GM10248 (cell line): Measurements from ENCODE around the gene RASSF5.

Experiments used
- CTCF ChIA-PET: fragments of 300-600 bp; sonication (Branson Sonifier 250); formaldehyde crosslinking; extraction: SDS; loops from one replicate; lab custom pipeline; 2021; ENCODE audit warnings: antibody characterized with exemption; lab: Yijun Ruan, JAX
- POLR2A ChIA-PET: fragments of 350-650 bp; sonication (Branson Sonifier 250); formaldehyde crosslinking; extraction: SDS; loops from one replicate; lab custom pipeline; 2020; ENCODE audit warnings: antibody characterized with exemption; lab: Yijun Ruan, JAX
- DNase-seq: peaks from one replicate; pipeline ENCODE4 v3.0.0; 2012; ENCODE audit errors: extremely low spot score
- TF ChIP-seq, protein P1 (sequence below): IDR thresholded peaks from 2 replicates; pipeline ENCODE4 v1.5.1; 2012; ENCODE audit warnings: mild to moderate bottlenecking, low read depth; ENCODE audit errors: extremely low read depth, missing control alignments, control extremely low read depth

The RASSF5 gene

DNA sequence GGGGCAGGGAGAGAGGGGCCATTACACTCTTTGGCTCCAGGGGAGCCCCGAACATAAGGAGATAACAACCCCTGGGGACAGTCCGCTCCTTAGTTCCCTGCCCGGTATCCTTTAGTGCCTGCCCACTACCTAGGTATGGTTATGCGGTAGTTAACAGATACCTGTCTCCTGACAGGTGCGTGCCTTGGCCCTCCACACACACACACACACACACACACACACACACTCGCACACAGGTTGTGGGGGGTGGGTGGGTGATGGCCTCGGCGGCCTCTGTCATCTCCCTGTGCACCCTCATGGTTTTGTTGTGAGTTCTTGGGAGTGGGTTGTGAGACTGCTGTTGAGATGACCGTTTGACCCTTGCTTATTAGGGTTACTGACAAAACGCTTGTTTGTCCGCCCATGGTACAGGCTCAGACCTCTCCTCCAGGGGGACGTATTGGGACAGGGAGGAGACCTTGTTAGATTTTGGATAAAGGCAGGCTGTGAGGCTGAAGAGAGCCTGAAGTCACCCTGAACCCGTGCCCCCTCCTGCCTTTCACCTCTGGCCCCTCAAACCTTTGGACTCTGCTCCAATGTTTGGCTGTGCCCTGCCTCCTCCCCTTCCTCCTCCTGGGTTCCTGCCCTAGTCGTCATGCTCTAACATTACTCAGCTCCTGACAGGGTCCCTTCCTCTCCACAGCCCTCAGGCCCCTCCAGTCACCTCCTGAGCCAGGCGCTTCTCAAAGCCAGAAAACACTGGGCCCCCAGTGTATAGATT lies 979 bp downstream of the RASSF5 start:
- TF ChIP-seq, protein P1, sequence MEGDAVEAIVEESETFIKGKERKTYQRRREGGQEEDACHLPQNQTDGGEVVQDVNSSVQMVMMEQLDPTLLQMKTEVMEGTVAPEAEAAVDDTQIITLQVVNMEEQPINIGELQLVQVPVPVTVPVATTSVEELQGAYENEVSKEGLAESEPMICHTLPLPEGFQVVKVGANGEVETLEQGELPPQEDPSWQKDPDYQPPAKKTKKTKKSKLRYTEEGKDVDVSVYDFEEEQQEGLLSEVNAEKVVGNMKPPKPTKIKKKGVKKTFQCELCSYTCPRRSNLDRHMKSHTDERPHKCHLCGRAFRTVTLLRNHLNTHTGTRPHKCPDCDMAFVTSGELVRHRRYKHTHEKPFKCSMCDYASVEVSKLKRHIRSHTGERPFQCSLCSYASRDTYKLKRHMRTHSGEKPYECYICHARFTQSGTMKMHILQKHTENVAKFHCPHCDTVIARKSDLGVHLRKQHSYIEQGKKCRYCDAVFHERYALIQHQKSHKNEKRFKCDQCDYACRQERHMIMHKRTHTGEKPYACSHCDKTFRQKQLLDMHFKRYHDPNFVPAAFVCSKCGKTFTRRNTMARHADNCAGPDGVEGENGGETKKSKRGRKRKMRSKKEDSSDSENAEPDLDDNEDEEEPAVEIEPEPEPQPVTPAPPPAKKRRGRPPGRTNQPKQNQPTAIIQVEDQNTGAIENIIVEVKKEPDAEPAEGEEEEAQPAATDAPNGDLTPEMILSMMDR = no peak
- no peak for DNase-seq
- CTCF ChIA-PET = interaction anchor here (1.7 to 2.8 kb wide), 2 partner anchors 18 to 72 kb away, joined by 10 to 14 read pairs; no protein-coding TSS in a partner anchor
- POLR2A ChIA-PET = no interaction called here

DNA sequence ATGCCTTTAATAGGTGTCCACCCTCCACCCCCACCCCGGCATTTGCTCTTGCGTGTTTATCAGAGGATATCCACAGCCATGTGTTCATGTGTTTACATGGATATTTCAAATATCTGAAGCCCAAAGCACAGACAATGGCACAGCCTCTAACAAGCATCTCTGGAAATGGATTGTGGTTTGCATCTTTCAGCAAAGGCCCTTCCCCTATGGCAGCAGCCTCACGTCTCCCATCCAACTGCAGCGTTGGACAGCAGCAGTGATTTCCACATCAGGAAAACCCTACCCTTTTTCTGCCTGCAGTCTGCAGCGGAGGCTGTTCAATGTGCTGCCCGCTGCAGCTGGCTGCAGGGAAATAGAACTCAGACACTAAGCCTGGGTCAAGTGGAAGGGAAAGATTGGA lies 1.6 kb downstream of the RASSF5 start:
- ChIA-PET CTCF (interaction anchor here (1.4 kb wide), 1 partner anchor 155 kb away, joined by 3 read pairs; no protein-coding TSS in a partner anchor), POLR2A (no interaction called here)
- no peak for DNase-seq
- TF ChIP-seq, protein P1 = no peak

DNA sequence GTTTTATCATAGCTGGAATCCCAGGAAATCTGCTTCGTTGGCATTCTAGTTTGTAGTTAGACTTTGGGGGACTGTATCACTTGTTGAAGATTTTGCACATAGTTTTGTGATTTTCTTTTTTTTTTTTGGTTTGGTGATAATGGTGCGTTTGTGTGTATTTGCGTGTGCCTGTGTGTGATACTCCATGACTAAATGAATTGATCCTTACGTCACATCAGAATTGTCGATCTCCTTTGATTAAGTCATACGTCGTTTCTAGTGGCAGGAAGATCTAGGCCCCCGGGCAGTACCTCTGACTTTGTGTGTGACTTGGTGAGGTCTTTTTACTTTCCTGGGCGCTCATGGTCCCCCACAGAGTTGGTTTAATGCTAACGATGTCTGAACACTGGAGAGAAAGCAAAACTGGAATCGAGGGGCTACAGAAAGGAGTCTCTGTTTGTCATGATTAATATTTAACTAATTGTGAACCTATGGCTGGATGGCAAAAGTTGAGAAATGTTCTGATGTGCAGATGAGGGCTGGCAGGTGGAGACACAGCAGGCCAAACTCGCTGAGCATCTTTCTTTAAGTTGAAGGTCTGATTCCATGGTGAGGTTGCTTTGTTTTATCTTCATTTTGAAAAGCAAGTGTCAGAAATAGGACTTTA lies 2.4 kb downstream of the RASSF5 start:
- no peak for DNase-seq
- TF ChIP-seq, protein P1 = no peak
- CTCF ChIA-PET = interaction anchor here (1.1 to 1.9 kb wide), 3 partner anchors 30 to 155 kb away, joined by 3 to 4 read pairs (median 3); no protein-coding TSS in a partner anchor
- POLR2A ChIA-PET = no interaction called here

DNA sequence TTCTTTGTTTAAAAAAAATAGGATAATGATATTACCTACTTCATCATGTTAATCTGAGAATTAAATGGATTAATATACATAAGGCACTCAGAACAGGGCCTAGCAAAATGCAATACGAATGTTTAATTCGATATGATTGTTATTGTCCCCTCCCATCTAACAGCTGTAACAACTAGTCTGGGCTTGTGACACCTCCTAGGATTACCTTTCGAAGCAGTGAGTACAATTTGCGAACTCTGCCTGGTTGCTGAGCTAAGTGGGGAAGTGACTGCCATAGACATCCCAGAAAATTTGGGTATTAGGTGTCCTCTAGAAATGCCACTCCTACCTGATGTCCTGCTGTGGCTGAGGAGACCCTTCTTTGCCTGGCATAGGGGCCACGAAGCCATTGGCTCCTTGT lies 3.0 kb downstream of the RASSF5 start:
- TF ChIP-seq, protein P1 = no peak
- ChIA-PET POLR2A (no interaction called here), CTCF (interaction anchor here (1.1 to 1.9 kb wide), 4 partner anchors 20 to 154 kb away, joined by 3 to 4 read pairs (median 4); no protein-coding TSS in a partner anchor)
- no peak for DNase-seq

DNA sequence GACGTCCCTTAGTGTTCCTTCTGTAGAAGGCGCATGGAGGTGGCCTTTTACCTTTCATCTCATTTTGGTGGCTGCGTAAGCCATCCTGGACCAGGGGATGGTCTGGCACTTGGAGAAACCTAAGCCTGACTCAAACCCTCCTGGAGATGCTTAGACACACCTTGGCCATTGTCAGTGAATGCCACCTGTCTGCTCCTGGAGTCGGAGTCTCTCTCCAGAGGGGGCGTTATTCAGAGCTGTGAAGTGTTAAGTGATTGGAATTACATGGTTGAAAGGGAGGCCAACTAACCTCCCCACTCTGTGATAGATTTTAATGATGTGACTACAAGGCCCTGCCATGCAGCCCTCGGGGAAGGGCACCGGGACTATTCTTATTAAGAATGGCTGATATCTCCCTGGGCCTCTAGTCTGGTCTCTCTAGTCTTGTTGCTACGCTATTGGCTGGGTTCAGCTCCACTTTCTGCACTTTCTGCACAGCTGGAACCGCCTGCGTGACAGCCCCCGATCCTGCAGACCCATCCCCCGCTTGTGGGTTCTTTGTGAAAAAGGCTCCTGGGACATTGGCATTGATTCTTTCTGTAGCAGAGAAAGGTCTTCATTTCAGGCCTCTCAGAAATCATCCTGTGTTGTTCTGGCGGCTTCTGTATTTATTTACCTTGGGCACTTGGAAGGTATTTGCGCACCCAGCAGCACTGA lies 4.2 kb downstream of the RASSF5 start:
- ChIA-PET POLR2A (no interaction called here), CTCF (interaction anchor here (1.2 to 1.9 kb wide), 2 partner anchors 21 to 52 kb away, joined by 4 read pairs; no protein-coding TSS in a partner anchor)
- DNase-seq = no peak
- TF ChIP-seq, protein P1 = no peak

DNA sequence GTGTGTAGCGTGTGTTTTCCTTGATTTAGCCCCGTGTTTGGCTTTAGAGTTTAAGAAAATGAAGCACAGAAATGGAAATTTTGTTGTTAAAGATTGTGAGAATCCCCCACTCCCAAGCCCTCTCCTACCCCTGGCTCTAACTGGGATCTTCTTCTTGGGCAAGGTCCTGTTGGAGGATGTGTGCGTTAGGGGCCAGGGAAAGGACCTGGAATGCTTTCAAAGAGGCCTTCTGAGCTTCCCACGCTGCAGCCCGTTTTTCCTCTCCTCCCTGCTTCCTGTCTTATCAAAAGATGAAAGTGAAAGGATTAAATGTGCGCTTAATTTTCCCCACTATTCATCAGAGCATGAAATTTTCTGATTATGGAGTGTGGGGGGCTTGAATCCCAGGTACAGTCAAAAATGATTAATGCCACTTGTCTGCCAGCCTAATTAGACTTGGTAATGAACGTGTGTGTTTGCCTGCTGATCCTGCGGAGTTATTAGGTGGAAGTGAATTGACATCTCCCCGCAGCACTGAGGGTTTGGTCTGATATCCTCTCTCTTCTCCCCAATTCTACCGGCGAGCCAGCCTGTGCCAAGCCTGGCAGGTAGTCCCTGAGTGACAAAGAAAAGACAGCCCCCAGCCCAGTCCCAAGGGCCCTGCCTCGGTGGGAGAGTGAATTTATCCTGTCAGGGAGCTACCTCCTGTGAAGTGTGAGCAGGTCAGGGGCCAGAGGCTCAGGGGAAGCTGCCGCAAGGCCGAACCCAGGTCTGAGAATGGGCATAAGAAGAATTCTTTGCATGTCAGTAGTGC lies 4.9 kb downstream of the RASSF5 start:
- no peak for DNase-seq
- ChIA-PET CTCF (interaction anchor here (0.9 to 1.9 kb wide), 3 partner anchors 14 to 71 kb away, joined by 4 to 5 read pairs (median 4); no protein-coding TSS in a partner anchor), POLR2A (no interaction called here)
- TF ChIP-seq, protein P1 = no peak
